Stimulated activated CD4-positive, alpha-beta T cell treated with anti-CD3 and anti-CD28 coated beads, Interleukin-2, amount 100 ng/mL, for 48 hours (primary cell): ENCODE data around the gene STX1A.
"Not testable (repeated sequence)": the region's sequence is repeated elsewhere in the genome, so short reads cannot be mapped to it uniquely, and the experiment has no call there.

Experiments
- DNase-seq, 2 donors: peaks; one replicate each; pipeline ENCODE4 v3.0.0-alpha.2; 2020

Gene STX1A

DNA sequence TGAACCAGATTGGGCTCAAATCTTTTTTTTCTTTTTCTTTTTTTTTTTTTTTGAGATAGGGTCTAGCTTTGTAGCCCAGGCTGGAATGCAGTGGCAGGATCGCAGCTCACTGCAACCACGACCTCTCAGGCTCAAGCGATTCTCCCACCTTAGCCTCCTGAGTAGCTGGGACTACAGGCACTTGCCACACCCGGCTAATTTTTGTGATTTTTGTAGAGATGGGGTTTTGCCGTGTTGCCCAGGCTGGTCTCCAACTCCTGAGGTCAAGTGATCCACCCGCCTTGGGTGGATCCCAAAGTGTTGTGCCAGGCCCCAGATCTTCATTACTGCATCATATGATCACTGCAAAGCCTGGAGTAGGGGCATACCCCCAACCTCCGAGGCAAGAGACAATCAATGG, 39.0 kb downstream of the STX1A start:
- no peak for DNase-seq

DNA sequence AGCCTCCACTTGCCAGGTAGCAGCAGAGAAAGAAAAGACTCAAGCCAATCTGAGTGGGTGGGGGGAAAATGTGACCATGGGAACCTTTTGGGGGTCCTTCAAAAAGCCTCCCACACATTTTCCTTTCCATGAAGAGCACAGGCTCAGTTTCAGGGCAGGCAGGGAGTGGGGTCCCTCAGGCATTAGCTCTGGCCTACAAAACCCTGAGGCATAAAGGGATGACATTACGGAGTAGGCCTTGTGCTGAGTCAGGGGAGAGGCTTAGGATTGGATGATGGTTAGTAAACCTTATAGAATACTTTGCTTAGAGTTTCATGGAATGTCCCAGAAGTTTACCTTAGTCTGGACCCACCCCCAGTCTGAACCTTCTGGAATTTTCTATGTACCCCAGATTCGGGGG, 39.8 kb downstream of the STX1A start:
- DNase-seq = no peak

DNA sequence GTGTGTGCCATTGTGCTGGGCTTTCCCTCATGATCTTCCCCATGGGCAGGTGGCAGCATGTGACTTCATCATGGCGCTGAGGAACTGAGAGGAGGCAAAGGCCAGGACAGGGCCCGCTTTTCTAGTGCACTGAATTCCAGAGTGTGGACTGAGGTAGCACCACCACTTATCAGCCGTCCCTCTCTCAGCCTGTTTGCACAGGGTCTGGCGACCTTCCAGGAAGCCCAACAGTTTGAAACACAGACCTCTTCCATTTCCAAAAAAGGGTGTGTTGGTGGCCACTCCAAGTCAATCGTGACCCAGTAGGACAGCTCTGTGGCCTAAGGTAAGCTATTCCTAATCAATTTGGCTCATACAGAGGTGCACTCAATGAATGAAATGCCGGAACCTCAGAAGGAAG, 40.6 kb downstream of the STX1A start:
- DNase-seq = no peak

DNA sequence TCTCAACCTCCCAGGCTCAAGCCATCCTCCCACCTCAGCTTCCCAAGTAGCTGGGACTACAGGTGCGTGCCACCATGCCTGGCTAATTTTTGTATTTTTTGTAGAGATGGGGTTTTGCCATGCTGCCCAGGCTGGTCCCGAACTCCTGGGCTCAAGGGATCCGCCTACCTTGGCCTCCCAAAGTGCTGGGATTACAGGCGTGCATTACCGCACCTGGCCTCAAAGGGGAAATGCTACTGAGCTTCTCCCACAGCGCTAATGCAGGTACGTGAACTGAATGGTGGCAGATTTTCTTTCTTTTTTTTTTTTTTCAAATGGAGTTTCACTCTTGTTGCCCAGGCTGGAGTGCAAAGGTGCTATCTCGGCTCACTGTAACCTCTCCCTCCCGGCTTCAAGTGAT, 43.4 kb downstream of the STX1A start:
- not testable (repeated sequence) for DNase-seq

DNA sequence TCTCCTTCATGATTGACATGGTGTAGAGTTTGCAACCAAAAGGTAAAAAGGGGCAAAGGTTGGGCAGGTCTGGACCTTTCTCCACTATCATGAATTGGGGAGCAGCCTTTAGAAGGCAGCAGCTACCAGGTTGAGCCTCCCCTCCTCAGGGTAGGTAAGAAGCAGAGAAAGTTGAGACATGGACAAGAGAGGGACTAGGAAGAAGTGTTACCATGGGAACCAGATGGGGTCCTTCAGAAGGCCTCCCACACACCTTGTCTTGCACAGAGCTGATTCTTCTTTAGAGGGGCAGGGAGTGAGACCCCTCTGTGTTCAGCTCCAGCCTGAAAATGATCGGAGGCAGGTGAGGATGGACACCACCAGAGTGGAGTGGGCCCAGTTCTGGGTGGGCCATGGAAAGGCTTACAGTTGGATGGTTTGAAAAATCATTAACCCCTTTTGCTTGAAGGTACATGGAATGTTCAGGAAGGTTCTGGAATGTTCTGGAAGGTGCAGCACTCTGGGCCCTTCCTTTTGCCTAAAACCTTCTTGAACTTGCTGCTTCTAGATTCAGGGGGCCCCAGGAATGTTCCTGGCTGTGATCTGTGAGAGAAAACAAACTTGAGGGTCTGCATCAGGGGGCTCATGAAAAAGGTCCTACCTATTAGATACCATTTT, 44.9 kb downstream of the STX1A start:
- DNase-seq = no peak

DNA sequence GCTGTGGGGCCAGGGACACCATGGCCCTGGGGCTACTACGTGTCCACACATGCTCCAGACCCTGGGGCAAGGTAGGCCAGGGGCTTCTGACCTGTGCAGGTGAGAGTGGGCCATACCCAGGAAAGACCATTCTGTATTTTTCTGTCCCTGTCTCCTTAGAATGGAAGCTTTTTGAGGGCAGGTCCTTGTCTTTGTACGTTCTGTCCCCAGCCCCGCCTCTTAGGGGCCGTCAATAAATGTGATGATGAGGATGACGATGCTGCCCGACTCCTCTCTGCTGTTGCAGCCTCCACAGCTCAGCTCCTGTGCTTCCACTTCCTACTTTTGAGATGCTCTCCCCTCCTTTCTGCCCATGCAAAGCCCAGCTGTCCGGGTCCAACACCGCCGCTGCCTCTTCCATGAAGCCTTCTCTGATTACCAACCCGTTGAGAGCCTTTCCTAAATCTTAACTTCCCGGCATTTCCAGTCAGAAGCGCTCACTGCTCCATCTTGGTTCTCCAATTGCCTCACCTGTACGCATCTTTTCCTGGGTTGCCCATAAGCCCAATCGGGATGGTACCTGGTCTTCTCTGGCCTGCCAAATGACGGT, 47.5 kb downstream of the STX1A start:
- DNase-seq = no peak

DNA sequence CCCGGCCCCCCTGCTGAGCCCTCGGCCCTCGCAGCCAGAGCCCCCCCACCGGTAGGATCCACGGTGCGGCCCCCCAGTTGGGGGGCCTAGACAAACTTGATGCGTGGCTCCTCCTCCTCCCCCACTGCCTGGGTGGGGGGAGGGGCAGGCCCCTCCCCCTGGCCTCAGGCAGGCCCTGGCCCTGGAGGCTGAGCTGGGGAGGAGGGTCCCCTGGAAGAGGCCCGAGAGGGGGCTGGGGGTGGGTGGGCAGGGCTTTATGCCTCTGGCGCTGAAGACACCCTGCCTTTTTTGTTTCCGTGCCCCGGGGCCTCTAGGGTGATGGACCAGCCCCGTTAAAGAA, 48.2 kb downstream of the STX1A start:
- no peak for DNase-seq

DNA sequence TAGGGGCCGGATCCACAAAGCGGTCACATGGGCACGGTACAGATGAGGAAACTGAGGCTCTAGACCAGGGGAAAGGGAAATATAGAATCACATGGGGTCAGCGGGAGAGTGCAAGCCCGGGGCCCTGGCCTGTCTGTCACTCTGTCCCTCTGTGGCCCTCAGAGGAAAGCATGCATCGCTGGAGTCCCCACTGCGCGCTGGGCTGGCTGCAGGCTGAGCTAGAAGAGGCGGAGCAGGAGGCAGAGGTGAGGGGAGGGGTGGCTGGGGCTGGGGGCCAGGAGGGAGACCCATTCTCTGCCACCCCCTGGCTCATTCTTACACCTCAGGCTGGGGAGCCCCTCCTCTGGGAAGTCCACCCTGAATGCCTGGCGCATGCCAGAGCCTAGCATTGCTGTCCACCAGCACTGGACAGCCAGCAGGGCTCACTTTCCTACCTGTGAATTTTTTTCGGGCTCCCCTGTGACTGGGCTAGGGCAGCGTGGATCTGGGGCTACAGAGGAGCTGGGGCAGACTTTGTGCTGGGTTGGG, 49.5 kb downstream of the STX1A start:
- no peak for DNase-seq

DNA sequence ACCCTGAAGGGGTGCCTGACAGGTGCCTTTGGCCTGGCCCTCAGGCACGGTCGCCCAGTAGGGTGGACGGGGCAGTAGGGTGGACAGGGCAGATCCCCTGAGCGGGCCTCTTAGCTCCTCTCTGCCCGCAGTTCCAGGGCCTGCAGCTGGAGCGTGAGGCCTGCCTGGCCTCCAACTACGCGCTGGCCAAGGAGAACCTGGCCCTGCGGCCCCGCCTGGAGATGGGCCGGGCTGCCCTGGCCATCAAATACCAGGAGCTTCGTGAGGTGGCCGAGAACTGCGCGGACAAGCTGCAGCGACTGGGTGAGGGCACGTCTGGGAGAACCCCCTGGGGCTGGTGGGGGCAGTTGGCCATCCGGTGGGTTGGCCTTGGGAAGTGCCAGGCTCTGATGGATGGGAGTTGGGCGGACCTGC, 50.2 kb downstream of the STX1A start:
- DNase-seq = no peak

DNA sequence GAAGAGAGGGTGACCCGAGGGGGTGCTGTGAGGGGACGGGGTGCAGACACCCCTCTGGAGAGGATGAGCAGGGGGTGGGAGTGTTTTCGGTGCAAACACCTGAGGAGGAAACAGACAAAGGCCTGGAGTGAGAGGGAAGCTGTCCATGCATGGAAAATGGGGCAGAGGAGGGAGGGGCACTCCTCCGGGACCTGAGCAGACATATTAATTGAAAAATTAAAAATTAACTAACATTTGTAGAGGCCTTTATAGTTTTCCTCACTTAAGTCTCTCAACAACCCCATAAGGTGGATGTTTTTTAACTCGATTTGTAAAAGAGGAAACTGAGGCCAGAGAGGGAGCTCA, 50.6 kb downstream of the STX1A start:
- DNase-seq = no peak

DNA sequence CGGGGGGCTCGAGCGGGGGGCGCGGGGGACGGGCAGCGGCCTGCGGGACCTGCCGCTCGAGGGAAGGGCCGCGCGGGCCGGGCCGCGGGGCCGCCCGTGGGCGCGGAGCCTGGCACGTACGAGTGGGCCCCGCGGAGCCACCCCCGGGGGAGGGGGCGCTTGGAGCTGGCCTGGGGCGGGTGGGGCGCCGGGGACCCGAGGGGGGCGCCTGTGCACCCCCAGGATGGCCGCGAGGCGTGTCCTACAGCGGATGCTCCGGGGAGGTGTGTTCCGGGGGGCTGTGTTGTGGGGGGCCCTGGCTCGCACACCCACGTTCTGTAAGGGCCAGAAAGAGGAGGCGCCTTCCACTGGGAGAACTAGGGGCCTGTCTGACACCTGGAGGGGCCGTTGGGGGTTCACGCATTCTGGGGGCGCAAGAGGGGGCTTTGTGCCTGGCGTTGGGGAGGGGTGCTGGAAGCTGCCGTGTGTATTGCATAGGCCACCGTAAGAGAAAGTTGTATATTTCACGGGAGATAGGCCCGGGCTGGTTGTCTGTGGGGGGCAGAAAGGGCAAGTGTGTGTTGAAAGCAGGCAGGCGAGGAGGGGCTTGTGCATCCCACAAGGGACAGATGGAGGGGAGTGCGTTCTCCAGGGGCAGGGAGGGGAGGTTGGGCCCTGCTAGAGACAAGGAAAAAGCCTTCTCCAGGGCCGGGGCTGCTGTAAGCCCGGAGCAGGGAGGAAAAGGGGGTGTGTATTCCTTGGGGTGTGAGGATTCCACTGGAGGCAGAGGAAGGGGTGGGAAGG, 51.2 kb downstream of the STX1A start:
- no peak for DNase-seq

DNA sequence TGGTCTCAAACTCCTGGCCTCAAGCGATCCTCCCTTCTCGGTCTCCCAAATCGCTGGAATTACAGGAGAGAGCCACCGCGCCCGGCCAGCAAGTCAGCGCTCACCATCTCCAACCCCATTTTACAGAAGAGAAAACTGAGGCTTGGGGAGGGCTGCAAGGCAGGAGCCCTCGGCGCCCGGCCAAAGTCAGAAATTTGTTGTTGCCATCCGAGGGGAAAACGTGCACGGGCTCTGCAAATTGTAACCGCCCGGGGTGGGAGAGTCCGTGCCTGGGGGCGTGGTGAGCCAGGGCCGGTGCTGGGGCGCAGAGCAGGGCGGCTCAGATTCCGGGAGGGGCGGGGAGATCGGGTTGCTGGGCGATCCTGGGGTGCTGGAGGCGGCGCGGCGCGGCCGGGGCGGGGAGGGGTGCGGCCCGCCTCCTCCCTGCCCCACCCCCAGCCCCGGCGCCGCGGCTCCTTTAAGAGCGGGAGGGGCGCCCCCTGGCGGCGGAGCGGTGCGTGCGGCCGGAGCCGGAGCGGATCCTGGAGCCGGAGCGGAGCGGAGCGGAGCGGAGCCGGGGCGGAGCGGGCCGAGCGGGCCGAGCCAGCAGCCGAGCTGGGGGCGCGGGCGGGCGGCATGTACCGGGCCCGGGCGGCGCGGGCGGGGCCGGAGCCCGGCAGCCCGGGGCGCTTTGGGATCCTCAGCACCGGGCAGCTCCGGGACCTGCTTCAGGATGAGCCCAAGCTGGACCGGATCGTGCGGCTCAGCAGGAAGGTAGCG, 51.9 kb downstream of the STX1A start, which contains the start of gene VPS37D:
TSS of gene VPS37D (plus strand) at position 488 of the 759 bp plus-strand sequence. CDS start at position 616, 128 bp downstream.
- peak; percentile 95 to 99 for DNase-seq

DNA sequence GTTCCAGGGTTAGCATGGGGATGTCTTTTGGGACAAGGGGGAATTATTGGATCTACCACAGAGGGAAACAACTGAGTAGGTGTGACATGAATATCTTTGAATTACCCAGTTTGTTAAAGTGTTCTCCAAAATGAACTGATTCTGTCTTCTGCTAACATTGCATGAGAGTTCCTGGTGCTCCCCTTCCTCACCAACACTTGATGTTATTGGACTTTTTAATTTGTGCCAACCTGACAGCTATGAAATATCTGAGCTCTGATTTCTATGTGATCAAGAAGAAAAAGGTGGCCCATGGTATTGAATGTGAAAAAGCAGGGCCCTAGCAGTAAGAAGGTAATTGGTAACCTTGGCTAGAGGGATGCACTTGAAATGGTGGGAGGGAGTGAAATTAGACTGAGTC, 56.4 kb downstream of the STX1A start:
- no peak for DNase-seq

DNA sequence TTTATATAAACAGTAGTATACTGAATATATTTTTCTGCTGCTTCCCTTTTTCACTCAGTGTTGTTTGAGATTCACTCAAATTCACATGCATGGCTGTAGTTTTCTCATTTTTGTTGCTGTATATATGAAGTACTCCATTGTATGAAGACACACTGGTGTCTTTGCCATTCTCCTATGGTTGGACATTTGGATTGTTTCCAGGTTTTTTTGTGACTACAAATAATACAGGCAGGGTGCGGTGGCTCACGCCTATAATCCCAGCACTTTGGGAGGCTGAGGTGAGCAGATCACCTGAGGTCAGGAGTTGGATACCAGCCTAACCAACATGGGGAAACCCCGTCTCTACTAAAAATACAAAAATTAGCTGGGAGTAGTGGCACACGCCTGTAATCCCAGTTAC, 58.9 kb downstream of the STX1A start:
- not testable (repeated sequence) for DNase-seq

DNA sequence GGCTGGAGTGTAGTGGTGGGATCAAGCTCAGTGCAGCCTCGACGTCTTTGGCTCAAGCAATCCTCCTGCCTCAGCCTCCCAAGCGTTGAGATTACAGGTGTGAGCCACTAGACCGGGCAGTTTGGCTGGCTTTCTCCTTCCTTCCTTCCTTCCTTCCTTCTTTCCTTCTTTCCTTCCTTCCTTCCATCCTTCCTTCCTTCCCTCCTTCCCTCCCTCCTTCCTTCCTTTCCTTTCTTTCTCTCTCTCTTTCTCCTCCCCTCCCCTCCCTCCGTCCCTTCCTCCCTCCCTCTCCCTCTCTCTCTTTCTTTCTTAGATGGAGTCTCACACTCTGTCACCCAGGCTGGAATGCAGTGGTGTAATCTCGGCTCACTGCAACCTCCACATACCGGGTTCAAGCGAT, 59.5 kb downstream of the STX1A start:
- DNase-seq = no peak

DNA sequence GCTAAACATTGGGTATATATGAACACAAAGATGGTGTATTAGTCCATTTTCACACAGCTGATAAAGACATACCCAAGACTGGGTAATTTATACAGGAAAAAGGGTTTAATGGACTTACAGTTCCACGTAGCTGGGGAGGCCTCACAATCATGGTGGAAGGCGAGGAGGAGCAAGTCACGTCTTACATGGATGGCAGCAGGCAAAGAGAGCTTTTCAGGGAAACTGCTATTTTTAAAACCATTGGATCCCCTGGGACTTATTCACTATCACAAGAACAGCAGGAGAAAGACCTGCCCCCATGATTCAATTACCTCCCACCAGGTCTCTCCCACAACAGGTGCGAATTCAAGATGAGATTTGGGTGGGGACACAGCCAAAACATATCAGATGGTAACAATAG, 64.2 kb downstream of the STX1A start:
- not testable (repeated sequence) for DNase-seq

DNA sequence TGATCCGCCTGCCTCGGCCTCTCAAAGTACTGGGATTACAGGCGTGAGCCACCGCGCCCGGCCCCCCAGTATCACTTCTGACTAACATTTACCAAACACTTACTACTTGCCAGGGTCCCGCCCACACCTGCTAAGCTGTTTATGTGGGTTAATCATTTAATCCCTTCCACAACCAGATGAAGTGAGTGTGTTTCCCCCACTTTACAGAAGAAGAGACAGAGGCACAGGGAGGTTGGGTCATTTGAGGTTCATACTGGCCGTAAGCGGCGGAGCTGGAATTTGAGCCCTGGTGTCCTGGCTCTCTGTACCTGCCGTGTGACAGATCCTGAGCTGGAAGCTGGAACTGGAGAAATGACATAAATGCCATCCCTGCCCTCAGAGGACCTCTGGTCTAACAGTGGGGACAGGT, 66.9 kb downstream of the STX1A start:
- DNase-seq = no peak

DNA sequence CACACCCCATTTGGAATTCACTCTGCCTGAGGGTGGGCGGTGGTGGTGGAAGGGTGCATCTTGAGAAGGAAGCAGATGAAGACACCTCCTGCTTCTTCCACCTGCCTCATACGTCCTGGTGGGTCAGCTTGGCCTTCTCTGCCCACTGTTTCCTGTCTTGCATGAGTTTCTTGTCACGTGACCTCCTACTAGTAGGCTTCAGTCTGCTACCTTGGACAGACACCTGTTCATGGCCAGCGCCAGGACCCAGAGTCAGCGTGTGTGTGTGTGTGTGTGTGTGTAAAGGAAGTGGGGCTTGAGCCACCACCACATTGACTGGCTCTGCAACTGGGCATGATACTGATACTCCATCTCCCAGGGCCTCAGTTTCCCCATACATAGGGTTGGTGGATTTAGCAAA, 68.9 kb downstream of the STX1A start:
- DNase-seq = no peak

DNA sequence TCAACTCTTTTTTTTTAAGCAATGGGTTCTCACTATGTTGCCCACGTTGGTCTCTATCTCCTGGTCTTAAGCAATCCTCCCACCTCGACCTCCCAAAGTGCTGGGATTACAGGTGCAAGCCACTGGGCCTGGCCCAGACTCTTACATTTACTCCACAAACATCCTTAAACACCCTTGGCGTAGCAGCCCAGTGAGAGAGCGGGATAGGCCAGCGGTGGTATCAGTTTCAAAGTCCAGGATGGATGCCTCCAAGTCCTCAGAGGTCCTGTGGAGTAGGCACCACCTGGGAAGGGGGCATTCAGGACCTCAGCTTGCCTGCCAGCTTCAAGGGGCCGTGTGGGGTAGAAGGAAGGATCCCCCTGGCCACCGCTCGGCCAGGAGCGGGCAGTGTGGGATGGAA, 69.9 kb downstream of the STX1A start:
- no peak for DNase-seq
